ENCODE measurements around the gene TMEM184B. TPM values are rescaled to one million over a fixed set of nuclear protein-coding genes. Genes with fewer than 3 reads are reported as not detected.

Gene TMEM184B
- total and polyA plus RNA-seq, 10 of the 15 experiments (the other 5 are each of a cell fraction or from before 2014, with no cell fraction given), result 0.56 to 22.4 (median 7.9) TPM

GRCh38 chr22:38243007-38243765 lies 29.6 kb downstream of the TMEM184B start (continued):
- TF ChIP-seq, protein P1, sequence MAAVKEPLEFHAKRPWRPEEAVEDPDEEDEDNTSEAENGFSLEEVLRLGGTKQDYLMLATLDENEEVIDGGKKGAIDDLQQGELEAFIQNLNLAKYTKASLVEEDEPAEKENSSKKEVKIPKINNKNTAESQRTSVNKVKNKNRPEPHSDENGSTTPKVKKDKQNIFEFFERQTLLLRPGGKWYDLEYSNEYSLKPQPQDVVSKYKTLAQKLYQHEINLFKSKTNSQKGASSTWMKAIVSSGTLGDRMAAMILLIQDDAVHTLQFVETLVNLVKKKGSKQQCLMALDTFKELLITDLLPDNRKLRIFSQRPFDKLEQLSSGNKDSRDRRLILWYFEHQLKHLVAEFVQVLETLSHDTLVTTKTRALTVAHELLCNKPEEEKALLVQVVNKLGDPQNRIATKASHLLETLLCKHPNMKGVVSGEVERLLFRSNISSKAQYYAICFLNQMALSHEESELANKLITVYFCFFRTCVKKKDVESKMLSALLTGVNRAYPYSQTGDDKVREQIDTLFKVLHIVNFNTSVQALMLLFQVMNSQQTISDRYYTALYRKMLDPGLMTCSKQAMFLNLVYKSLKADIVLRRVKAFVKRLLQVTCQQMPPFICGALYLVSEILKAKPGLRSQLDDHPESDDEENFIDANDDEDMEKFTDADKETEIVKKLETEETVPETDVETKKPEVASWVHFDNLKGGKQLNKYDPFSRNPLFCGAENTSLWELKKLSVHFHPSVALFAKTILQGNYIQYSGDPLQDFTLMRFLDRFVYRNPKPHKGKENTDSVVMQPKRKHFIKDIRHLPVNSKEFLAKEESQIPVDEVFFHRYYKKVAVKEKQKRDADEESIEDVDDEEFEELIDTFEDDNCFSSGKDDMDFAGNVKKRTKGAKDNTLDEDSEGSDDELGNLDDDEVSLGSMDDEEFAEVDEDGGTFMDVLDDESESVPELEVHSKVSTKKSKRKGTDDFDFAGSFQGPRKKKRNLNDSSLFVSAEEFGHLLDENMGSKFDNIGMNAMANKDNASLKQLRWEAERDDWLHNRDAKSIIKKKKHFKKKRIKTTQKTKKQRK (IDR thresholded peaks at IDR 0.05; ENCODE audit: low read depth, low read length), result no peak
- TF ChIP-seq STAT1 (conservative IDR thresholded peaks at IDR 0.05), result no peak

GRCh38 chr22:38240734-38241252 lies 32.0 kb downstream of the TMEM184B start:
- H3K9ac ChIP-seq (ENCODE audit: control insufficient read depth, insufficient read depth, low read length), result no peak overlapping the region

More at GRCh38 chr22:38240734-38241252, 32.0 kb downstream of the TMEM184B start:
- no peak overlapping the region for H2AFZ ChIP-seq (ENCODE audit: control insufficient read depth, low read depth, low read length)
- ChIA-PET RAD21 (ENCODE audit: unreplicated experiment) (no interaction called here), POLR2A (no interaction called here), CTCF (interaction anchor here (0.6 kb wide), 1 partner anchor 29 kb away, joined by 3 read pairs; no protein-coding TSS in a partner anchor), SMC1A (ENCODE audit: uncharacterized antibody, unreplicated experiment) (no interaction called here)
- FAIRE-seq (no peak), DNase-seq (ENCODE audit: low read depth, low spot score) (no peak), ATAC-seq (no peak)
- TF ChIP-seq USF2 (IDR thresholded peaks at IDR 0.05; ENCODE audit: borderline replicate concordance, low read depth, low read length) (no peak), SPI1 (IDR thresholded peaks at IDR 0.05; ENCODE audit: borderline replicate concordance, insufficient read depth, low read depth, low read length) (no peak), FOXM1 (IDR thresholded peaks at IDR 0.05; ENCODE audit: low read depth, low read length) (no peak), WRNIP1 (IDR thresholded peaks at IDR 0.05; ENCODE audit: borderline replicate concordance, low read depth, low read length) (no peak), MTA2 (IDR thresholded peaks at IDR 0.05; ENCODE audit: low read depth) (no peak), CREB1 (IDR thresholded peaks at IDR 0.05; ENCODE audit: low read depth) (no peak), NFXL1 (IDR thresholded peaks at IDR 0.05; ENCODE audit: borderline replicate concordance) (no peak), ZBED1 (IDR thresholded peaks at IDR 0.05; ENCODE audit: borderline replicate concordance) (no peak), JUND (IDR thresholded peaks at IDR 0.05; ENCODE audit: low read depth, low read length) (no peak)
- no peak overlapping the region for H3K4me2 ChIP-seq (ENCODE audit: control insufficient read depth, insufficient read depth)
- no peak overlapping the region for H3K27ac ChIP-seq (ENCODE audit: control insufficient read depth, insufficient read depth)
- H3K9me3 ChIP-seq (replicated peaks; ENCODE audit: control insufficient read depth, insufficient read depth, low read length), result no peaks in the 10 kb centered on the region
- H3K4me3 ChIP-seq, result no peak overlapping the region
- no peaks in the 10 kb centered on the region for H3K79me2 ChIP-seq (ENCODE audit: control insufficient read depth, insufficient read depth, low read length)
- peaks cover 0 to 4% of the 10 kb centered on the region in 2 experiments; a peak in 2 of 4 replicates for H3K36me3 ChIP-seq (ENCODE audit: control insufficient read depth in 2 of 2, insufficient read depth in 2 of 2, low read length in 1 of 2)
- in situ Hi-C loops (cut with MboI), result no loop called here
- H4K20me1 ChIP-seq (ENCODE audit: control insufficient read depth, insufficient read depth), result no peaks in the 10 kb centered on the region
- BruUV-seq (replicated peaks), result no TSS peak
- no peaks in the 10 kb centered on the region for H3K27me3 ChIP-seq (replicated peaks in 1 of 2; ENCODE audit: control insufficient read depth in 2 of 2, insufficient read depth in 2 of 2, low read length in 1 of 2)
- intact Hi-C loops (cut with micrococcal nuclease; ENCODE audit: unreplicated experiment), result no loop called here
- peaks cover 12% of the 10 kb centered on the region for H3K4me1 ChIP-seq (ENCODE audit: control insufficient read depth, insufficient read depth, low read length)
- 83% methylated on average over 6 of the region's 6 CpGs for WGBS (ENCODE audit: insufficient coverage, insufficient replicate concordance, low lambda C conversion rate, missing lambda C conversion rate)

All from GM12878 (cell line).